HG03460 (cell line): ENCODE results near the gene ZNF333.
"Not testable (repeated sequence)": the region's sequence is repeated elsewhere in the genome, so short reads cannot be mapped to it uniquely, and the experiment has no call there.

Source experiments
- ATAC-seq: cut with Tn5 transposase; IDR thresholded peaks from one replicate; pipeline ENCODE4 v1.9.1; 2021; ENCODE audit not compliant: unreplicated experiment

Gene ZNF333

DNA sequence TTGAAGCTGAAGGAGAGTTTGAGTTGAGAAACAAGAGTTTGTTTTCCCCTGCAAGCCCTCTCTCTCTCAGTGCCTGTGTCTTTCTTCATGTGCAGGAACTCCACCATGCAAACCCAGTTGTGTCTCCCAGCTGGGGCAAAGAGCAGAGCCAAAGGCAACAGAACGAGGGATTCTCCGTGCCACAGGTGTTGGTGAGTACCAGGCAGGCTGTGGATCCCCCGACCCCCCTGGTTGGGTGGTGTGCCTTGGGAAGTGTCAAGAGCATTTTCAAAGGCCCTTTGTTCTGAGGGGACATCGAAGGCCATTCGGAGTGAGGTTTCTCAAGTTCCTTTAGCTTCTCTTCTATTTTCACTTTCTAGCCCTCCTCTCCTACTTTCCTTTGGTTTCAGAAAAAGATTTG, 5.6 kb downstream of the ZNF333 start:
- no peak for ATAC-seq

DNA sequence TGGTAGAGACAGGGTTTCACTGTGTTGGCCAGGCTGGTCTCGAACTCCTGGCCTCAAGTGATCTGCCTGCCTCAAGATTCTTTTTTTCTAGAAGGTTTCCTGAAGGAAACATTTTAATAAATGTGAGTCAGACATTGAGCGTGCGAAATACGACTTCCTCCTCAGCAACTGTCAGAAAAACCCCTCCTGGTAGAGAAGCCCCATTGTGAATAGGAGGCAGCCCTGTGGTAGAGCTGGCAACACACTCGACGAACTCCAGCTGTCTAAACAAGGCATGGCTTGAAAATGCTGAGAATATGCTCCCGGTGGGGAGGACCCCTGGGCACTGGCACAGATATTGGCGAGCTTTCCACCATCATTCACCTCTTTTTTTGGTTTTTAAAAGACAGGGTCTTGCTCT, 9.8 kb downstream of the ZNF333 start:
- ATAC-seq: no peak

DNA sequence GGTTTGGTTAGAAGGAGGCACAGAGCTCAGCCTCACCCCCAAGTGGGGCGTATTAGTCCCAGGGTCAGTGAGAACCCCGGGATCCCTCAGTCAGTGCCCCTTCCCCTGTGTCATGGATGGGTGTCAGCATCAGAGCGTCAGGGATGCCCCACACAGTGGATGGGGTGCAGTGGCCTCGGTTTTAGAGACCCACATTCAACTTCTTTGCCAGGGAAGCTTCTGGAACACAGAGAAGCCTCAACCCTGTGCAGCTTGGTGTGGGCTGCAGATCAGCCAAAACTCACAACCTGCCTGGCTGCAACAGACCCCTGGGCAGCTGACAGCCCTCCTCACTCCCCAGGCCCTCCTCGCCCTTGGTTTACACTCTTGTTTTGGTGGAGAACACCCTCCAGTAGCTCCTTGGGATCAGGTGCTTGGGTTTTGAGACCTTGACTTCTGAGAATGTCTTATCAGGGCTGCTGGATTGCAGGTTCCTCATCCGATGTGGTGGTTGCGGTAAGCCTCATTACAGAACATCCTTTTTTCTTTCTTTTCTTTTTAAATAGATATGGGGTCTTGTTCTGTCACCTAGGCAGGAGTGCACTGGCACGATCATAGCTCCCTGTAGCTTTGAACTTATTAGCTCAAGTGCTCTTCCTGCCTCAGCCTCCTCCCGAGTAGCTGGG, 11.0 kb downstream of the ZNF333 start:
- ATAC-seq: no peak

DNA sequence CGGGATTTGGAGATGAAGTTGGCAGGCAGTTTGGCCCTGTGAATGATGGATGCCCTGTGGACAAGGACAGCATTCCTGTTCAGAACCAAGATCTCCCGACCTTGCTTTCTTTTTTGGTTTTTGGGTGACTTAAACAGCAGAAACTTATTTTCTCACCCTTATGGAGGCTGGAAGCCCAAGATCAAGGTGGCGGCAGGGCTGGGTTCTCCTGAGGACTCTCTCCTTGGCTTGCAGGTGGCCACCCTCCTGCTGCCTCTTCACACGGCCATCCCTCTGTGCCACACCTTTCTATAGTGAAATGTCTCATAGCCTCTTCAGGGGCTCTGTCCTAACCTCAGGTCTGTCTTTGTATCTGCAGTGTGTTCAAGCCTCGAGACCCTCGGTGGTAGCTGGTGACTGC, 14.0 kb downstream of the ZNF333 start:
- no peak for ATAC-seq

DNA sequence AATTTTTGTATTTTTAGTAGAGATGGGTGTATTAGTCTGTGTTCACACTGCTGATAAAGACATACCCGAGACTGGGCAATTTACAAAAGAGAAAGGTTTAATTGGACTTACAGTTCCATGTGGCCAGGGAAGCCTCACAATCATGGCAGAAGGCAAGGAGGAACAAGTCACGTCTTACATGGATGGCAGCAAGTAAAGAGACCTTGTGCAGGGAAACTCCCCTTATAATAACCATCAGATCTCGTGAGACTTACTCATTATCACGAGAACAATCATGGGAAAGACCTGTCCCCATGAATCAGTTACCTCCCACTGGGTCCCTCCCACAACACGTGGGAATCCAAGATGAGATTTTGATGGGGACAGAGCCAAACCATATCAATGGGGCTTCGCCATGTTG, 14.6 kb downstream of the ZNF333 start:
- ATAC-seq: no peak

DNA sequence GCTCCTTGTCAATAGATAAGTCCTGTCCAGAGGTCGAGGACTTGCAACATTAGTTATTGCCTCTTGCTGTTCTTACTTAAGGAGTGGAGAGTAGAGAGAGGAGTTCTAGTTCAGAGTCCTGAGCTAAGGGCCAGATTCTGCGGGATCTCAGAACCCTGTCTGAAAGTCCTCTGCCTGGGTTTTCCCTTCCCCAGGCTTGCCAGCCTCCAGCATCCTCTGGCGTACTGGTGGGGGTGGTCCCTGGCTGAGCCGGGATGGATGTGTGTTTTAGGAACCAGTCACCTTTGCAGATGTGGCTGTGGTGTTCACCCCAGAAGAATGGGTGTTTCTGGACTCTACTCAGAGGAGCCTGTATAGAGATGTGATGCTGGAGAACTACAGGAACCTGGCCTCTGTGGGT, 26.0 kb downstream of the ZNF333 start:
- ATAC-seq: no peak

DNA sequence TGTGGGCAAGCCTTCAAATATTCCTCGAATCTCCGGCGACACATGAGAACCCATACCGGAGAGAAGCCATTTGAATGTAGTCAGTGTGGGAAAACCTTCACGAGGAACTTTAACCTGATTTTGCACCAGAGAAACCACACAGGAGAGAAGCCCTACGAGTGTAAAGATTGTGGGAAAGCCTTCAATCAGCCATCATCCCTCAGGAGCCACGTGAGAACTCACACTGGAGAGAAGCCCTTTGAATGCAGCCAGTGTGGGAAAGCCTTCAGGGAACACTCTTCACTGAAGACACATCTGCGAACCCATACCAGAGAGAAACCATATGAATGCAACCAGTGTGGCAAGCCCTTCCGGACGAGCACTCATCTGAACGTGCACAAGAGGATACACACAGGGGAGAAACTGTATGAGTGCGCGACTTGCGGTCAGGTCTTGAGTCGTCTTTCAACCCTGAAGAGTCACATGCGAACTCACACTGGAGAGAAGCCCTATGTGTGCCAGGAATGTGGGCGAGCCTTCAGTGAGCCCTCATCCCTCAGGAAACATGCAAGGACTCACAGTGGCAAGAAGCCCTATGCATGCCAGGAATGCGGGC, 28.8 kb downstream of the ZNF333 start:
- no peak for ATAC-seq

DNA sequence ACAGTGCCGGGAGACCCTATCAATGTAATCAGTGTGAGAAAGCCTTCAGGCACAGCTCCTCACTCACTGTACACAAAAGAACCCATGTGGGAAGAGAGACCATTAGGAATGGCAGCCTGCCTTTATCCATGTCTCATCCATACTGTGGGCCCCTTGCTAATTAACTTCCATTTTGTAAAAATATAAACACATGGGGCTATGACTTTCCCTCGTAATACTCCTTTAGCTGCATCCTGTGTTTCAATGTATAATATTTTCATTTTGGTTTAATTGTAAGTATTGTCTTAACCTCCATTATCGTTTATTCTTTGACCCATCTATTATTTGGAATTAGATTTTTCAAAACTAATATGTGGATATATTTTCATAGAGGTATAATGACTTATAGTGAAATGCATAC, 29.3 kb downstream of the ZNF333 start:
- ATAC-seq: no peak

DNA sequence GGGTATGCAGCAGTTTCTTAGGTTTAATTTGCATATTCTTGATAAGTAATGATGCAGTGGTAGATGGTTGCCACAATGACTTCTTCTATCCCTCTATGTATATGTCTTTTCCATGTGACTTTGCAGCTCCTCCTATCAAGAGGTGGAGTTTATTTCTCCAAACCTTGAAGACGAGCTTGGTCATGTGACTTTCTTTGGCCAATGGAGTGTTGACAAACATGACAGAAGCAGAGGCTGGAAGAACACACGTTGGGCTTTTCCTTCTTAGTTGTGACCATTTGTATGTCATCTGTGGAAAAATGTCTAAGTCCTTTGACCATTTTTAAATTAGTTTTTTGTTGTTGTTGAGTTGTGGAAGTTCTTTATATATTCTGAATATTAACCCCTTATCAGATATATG, 32.3 kb downstream of the ZNF333 start:
- ATAC-seq: no peak

DNA sequence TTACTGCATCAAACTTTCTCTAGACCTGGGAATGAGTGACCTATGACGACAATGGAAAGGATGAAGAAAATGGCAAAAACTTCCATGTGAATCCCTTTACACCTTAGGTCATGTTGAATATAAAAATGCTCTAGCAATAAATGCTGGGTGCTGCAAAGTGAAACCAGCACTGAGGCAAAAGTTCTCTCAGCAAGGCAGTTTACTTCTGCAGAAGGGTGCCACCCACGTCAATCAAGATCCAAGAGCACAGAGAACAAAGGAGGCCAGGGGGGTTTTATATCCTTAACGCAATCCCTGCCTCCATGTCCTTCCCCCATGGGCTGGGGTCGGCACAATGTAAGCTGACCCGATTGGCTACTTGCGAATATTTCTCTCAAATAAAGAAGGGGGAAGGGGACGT, 38.7 kb downstream of the ZNF333 start:
- no peak for ATAC-seq

DNA sequence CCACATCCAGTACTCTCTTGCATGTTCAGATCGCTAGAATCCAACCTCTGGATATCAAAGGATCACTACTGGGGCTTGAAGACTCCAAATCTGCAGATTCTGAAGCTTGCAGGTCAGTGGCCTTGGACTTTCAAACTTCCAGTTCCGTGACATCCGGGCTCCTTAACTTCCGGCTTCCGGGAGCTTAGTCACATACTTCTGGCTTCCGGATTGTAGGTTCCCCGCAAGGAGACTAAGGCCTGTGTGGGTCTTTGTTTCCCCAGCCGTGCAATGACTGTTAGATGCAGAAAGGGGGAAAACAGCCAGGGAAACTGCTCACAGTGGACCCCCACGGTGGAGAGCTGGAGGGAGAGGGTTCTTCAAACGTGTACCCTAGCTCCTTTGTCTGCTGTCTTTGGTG, 41.4 kb downstream of the ZNF333 start:
- no peak for ATAC-seq

DNA sequence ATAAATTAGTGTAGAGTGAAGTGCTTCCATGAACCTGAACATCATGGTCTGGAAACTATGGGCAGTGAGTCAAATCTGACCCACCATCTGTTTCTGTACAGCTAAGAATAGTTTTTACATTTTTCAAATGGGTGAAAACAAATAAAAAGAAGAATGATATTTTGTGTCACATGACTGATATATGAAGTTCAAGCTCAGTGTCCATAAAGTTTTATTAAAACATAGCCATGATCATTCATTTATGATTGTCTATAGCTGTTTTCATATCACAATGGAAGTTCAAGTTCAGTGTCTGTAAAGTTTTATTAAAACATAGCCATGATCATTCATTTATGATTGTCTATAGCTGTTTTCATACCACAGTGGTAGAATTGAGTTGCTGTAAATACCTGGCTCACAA, 42.7 kb downstream of the ZNF333 start:
- ATAC-seq: no peak

DNA sequence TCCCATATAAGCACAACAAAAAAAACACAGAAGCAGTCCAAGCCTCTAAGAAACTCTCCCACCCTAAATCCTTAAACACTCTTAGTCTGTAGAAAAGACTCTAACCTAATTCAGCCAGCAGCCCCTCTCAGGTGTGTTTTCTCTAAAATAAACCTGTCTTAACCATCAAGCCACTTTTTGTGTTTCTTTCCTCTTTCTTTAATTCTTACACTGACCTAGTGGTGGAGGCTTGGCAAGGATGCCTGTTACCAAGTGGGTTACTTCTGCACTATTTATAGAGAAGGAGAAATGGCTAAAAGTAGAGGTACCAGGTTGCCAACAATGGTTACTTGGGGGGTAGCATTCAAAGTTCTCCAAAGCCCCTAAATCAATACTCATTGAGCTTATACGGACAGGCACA, 43.7 kb downstream of the ZNF333 start:
- ATAC-seq: no peak

DNA sequence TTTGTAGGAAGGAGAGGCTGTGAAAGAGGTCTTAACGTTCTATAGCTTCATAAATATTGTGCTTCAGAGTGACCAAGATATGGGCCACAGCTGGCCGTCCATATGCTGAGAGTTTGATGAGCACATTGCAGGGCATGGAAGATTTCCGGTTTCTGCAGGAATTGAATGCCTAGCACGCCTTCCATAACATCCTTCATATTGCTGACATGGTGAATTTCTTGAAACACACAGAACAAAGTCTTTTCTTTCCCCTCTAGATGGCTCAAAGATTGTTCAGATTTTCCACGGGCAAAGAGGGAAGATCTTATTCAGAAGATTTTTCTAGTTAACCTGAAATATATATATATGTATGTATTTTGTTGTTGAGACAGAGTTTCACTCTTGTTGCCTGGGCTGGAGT, 46.1 kb downstream of the ZNF333 start:
- no peak for ATAC-seq

DNA sequence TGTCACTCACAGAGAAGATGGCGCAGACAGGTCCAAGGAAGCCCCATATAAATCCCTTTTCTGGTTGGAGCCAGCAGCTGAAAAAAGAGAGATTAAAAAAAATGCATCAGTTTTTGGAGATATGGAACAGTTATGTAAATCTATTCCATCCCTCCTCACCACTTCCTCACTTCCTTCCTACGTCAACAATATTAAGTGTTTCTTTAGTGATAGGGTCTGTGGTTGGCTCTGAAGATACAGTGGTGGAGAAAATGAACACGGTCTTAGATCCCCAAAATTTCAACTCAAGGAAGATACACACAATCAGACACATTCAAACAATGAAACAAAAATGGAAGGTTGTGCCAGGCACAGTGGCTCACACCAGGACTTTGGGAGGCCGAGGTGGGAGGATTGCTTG, 57.0 kb downstream of the ZNF333 start:
- ATAC-seq: no peak

DNA sequence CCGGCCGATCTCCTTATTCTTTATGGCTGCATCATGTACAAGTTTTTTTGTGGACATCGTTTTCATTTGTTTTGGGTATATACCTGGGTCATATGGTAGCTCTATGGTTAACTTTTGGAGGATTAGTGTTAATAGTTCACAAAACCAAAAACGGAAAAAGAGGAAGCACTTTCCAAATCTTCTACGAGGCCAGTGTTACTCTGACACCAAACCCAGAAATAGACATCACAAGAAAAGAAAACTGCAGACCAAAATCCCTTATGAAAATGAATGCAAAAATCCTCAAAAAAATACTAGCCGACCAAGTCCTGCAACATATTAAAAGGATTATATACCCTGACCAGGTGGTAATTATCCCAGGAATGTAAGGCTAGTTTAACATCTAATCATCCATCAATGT, 58.8 kb downstream of the ZNF333 start:
- no peak for ATAC-seq

DNA sequence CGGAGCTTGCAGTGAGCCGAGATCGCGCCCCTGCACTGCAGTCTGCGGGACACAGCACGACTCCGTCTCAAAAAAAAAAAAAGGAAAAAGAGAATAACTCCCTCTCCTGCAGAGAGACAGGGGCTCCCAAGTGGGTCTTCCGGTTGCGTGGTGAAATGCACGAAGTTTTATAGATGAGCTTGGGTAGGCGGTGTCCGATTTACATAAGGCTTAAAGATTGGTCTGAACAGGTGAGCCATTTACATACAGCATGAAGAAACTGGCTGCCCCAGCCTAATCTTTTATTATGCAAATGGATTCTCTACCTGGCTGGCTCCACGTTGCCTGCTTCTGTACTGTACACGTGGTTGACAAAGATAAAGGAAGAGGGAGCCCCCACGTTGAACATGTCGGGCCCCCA, 69.0 kb downstream of the ZNF333 start:
- ATAC-seq: no peak

DNA sequence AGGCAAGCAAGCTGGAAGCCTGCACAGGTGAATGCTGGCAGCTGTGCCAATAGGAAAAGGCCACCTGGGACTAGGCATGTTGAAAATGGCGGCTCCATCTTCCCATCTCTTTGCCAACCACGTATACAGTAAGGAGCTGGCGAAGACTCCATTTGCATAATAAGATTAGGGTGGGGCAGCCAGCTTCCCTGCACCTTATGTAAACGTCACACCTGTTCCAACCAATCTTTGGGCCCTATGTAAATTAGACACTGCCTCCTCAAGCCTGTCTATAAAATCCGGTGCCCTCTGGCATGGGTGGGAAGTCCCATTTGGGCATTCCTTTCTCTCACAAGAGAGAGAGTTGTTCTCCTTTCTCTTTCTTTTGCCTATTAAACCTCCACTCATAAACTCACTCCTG, 71.8 kb downstream of the ZNF333 start:
- ATAC-seq: no peak

DNA sequence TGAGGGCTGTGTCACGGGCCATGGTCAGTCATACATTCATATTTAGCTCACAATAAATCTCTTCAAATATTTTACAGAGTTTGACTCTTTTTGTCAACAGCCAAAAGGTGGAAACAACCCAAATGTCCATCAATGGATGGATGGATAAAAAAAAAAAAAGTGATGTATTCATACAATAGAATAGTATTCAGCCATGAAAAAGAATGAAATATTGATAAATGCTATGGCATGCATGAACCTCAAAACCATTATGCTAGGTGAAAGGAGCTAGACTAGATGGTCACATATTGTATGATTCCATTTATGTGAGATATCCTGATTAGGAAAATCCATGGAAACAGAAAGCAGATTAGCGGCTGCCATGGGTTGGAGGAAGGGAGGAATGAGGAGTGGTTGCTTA, 72.3 kb downstream of the ZNF333 start:
- ATAC-seq: no peak

DNA sequence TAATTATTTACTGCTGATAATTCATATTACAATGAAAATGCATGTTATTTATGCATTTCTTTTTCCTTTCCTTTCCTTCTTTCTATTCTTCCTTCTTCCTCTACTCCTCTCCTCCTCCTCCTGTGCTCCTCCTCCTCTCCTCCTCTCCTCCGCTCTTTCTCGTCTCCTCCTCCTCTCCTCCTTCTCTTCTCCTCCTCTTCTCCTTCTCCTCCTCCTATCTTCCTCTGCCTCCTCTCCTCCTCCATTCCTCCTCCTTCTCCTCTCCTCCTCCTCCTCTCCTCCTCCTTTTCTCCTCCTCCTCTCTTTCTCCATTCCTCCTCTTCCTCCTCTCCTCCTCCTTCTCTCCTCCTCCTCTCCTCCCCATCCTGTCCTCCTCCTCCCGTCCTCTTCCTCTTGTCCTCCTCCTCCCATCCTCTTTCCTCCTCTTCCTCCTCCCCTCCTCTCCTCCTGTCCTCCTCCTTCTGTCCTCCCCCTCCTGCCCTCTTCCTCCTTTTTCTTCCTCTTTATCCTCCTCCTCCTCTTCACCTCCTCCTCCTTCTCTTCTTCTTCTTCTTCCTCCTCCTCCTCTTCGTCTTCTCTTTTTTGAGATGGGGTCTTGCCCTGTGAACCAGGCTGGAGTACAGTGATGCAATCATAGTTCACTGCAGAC, 73.8 kb downstream of the ZNF333 start:
- ATAC-seq: no peak

DNA sequence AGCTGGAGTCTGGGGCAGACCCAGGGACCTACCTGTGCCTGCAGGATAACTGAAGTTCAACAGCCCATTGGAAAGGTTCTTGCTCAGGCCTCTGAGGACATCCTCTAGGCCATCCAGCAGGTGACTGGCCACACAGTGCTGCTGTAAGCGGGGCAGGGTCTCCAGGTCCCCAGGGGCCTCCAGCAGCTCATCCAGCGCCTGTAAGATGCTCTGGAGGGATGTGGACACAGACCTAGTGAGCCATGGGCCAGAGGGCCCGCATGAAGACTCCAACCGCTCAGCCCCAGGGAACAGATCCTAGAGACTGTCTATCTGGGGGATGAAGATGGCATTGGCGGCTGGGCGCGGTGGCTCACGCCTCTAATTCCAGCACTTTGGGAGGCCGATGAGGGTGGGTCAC, 74.6 kb downstream of the ZNF333 start:
- ATAC-seq: no peak

DNA sequence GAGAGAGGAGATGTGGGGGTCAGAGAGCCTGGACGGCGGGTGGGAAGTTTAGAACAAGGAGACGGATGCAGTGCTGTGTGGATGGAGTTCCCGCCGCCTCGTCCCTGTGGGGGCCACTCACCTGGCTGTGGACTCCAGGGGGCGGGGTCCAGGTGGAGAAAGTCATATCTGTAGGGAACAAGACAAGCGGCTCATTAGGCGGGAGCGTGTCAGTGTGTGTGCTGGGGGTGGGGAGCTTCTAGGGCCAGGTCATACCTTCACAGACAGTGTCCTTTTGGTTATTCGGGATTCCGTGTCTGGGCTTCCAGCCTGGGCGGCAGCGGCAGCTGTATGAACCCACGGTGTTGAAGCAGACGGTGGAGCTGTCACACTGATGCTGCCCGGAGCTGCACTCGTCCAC, 75.6 kb downstream of the ZNF333 start:
- not testable (repeated sequence) for ATAC-seq

DNA sequence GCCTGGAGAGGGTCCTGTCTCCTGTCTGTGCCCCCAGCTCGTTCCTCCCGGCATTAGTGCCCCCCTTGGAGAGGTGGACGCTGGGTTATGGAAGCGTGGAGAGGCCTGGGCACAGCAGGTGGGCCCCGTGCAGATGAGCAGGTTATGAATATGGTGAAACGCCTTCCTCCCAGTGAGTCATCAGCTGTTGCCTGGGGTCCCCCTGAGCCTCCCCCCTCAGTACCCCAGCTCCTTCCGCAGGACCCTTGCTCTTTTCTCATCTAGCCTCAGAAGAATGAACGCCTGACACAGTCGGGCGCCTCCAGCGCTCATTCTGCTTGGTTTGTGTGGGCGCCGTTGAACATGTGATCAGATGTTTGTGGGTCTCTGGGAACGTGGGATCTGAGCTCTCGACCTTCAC, 76.0 kb downstream of the ZNF333 start:
- ATAC-seq: not testable (repeated sequence)
